HL-60/S4 treated with phorbol 12-myristate 13-acetate at 8.2 ng/mL for 4 days and 3 days (cell line): ENCODE measurements around the gene STX18.

Source experiments
- in situ Hi-C: fragments of 300-500 bp; cut with MboI; formaldehyde crosslinking; loops from 2 replicates; pipeline ENCODE4 v1.15.0; 2022; ENCODE audit warnings: low sequenced_read_pairs

STX18 gene

DNA sequence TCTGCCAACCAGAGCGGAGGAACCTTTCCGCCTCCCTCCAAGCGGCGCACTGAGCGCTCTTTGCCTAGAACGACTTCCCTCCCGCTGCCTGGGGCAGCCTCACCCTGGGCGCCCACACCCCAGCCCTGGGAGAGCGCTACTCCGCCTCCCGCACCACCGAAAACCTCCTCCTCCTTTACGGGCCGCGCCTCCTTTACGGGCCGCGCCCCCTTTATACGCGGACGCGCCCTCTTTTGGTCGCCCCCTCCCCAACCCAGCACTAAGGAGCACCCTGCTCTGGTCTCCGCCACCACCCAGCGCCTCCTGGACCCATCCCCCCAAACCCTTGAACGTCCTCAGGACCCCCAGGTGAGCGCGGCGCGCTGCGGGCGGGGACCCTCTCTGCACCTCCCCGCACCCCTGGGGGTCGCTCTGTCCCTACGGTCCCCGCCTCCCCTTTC, 155.5 kb downstream of the STX18 start:
- in situ Hi-C loops: no loop called here

DNA sequence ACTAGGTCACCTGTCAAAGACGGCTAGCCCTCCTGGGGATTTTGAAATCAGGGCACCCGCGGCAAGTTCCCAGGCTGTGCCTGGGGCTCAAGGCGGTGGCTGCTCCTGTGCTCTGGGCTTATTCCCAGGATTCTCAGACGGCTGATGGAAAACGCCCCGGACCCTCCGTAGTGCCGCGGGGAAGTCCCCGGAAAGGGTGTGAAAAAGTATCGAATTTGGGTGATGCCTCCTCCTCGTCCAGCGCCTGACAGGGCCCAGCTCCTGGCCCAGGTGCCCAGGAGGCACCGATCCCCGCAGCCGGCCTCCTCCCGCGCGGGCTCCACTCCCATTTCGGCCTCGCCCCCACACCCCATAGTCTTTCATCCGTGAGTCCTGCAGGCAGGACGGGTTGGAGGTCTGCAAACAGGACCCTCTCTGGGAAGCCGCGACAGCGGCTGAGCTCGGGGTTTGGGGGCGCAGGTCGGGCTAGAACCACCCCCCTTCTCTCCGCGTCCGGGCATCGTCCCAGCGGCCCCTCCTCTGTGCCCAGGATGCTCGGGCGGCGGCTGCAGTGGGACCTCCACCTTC, 156.0 kb downstream of the STX18 start:
- in situ Hi-C loops: no loop called here

DNA sequence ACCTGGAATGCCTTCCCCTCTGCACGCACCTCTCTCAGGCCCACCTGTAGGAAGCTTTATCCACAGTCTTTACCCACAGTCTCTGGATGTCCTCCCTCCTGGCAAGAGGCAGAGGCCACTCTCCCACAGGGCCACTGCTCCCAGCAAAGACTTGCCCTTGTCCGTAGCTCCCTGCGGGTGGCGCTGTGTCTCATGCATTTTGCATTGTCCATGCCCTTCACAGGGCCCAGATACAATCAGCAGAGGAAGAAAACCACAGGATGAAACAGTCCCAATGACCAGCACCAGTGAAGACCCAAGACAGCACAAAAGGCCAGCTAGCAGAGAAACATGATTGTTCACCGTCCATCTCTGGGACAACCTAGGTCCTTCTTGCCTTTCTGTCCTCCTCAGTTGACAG, 157.0 kb downstream of the STX18 start:
- in situ Hi-C loops: no loop called here

DNA sequence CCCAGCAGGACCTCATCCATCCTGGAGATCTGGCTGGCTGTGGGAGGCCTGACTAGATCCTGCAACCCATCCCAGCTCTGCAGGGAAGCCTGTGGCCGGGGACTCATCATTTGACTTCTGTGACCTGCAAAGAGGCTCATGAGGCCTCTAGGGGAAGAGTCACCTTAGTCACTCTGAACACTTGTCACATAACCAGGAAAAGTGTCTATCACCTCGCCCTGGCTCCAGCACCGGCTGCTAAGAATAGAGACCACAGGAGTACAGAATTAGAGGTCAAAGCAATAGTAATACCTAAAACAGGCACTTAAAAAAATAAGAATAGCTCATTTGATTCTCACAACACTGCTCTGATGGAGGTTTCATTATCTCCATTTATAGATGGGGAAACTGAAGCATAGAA, 158.8 kb downstream of the STX18 start:
- in situ Hi-C loops: no loop called here

DNA sequence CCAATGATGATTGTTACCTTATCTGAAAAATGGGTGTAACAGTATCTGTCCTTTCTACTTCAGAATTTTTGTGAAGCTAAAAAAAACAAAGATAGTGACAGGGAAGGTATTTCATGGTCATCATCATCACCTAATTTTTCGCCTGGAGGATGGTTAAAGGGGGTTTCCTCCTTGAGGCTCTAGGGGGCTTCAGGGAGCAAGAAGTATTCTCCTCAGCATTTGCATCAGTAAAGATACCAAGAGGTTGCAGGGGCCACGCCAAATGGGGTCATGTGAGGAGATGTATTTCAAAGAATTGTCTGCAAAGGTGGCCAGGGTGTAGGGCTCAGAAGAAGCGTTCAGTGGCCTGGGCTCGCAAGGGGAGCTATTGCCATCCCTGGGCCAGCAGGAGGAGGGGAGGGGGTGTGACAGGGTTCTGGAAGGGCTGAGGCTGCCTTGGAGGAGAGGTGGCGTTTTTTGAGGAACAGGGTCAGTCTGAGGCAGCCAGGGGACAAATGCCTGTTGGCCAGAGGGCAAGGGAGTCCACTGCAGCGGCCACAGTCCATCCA, 162.2 kb downstream of the STX18 start:
- in situ Hi-C loops: no loop called here

DNA sequence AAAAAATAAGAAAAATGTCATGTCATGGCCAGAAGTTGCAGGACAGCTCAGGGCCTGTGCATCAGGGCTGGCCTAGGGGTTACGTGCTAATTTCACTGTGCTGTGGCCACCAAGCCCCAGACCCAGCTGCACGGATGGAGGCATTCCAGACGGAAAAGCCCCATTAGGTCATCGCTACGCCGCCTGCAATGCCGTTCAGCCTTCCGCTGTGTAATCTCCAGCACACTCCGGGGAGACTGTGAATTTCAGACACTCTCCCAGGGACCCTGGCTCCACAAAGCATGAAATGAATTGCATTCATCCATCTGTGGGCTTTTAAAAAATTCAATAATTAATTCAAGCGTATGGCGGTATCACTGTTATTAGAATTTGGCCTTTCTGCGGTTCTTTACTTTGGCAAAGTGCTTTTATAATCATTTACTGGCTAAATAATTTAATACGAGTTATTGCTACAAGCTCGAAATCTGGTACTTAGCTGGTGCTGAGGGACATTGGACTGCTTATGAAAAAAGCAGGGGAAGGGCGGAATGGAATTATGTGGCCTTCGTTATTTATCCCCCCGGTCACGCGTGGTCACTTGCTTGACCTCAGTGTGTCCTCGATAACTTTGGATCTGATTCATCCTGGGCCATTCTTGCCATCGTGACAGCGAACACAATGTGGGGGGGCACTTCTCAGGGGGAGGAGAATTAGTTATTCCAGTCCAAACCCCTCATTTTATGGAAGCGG, 164.0 kb downstream of the STX18 start:
- in situ Hi-C loops: no loop called here

DNA sequence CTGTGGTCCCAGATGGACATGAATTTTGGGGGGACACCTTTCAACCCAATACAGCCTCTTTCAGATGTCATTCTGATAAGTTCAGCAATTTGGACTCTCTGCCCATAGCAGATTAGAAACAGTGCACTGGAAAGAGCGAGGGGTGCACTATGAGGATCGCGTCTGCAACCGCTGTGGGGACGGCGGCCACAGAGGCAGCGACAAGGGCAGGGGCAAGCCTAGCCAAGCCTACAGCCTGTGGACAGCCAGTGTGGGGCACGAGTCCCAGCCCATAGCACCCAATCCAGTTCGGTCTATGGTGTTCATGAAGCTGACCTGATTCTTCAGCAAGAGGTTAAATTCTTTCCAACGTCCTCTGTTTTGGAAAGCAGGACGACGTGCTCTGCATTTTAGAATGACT, 164.7 kb downstream of the STX18 start:
- in situ Hi-C loops: no loop called here

DNA sequence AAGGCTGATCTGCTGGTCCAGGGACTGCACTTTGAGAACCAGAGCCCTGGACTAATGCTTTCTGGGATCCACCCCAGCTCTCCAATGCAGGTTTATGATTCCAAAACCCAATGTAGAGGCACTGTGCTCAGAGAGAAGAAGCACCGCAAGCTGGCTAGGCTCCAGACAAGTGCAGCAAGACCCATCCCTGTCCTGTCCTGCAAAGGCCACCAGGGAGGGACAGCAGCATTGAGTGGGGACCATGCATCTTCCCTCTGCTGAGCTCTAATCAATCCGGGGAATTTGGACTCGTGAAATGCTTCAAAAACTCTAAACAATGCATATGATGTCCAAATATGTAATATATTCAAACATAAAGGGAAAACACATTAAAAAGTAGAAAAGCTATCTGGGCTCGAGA, 165.8 kb downstream of the STX18 start:
- in situ Hi-C loops: no loop called here

DNA sequence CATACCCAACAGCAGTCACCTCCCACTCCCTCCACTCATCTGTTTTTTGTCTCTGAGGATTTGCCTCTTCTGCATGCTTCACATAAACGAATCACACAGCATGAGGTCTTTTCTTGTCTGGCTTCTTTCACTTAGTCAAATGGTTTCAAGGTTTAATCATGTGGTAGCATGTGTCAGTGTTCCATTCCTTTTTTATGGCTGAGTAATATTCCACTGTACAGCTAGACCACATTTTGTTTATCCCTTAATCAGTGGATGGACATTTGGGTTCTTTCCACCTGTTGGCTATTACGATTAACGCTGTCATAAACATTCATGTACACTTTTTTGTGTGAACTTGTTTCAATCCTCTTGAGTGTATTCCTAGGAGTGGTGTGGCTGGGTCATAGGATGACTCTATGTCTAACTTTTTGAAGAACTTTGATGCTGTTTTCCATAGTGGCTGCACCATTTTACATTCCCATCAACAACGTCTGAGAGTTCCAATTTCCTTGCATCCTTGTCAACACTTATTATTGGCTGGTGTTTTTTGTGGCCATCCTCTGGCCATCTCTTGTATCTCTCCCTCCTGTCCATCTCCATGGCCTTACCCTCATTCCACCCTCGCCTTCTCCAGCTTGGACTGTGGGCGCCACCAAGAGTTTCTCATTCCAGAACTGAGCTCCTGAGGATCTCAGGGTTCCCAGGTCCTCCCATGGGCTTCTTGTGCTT, 167.3 kb downstream of the STX18 start:
- in situ Hi-C loops: no loop called here
